ENCODE data around the gene EXOSC5. TPM values are rescaled to one million over a fixed set of nuclear protein-coding genes. Genes with fewer than 3 reads are reported as not detected.
A peak's percentile ranks its signal among the peaks of the same experiment; 100 is the strongest.

The EXOSC5 gene
- total and polyA plus RNA-seq, 9 of the 15 experiments (the other 6 are each of a cell fraction or from before 2014, with no cell fraction given): 10.9 to 75.5 (median 37.8) TPM

DNA sequence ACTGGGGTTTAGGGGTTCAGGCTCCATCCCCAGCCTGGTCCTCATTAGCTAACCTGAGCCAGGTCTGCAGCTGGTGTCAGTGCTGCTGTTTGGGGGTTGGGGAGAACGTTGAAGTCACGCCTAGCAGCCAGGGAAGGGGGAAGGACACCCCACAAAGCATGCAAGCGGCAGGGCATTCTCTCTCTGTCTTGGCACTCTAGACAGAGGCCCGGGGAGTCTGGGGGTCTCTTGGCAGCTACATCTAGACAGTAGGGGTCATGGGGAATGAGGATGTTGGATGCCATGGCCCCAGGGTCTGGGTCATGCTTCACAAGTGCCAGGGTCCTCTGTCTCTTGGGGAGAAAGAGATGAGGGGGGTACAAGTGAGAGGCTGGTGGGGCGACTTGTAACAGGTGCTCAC is 48.4 kb upstream of the EXOSC5 start:
- DNase-seq (ENCODE audit: extremely low read depth in 1 of 4, low spot score in 3 of 4): peak in 1 of 4 experiments; percentile 1
- CTCF ChIA-PET (ENCODE audit: low intra/inter-chr PET ratio): no interaction called here
- H3K4me3 ChIP-seq: no peak overlapping the region
- ATAC-seq: no peak
- H3K79me2 ChIP-seq (ENCODE audit: control insufficient read depth, insufficient read depth, low read length): no peaks in the 10 kb centered on the region
- no peak overlapping the region for H2AFZ ChIP-seq (ENCODE audit: low read depth, low read length)
- intact Hi-C loops (cut with micrococcal nuclease) (loop anchor here (10.0 kb wide), 1 partner anchor 241 kb away; no protein-coding TSS in a partner anchor), in situ Hi-C loops (cut with MboI) (loop anchor here (5.0 kb wide), 1 partner anchor 127 kb away; no protein-coding TSS in a partner anchor)
- peaks cover 4% of the 10 kb centered on the region for H3K9me3 ChIP-seq (replicated peaks; ENCODE audit: control insufficient read depth, insufficient read depth, low read depth, low read length)
- H3K36me3 ChIP-seq (ENCODE audit: control insufficient read depth, insufficient read depth, low read length): no peaks in the 10 kb centered on the region
- BruUV-seq (replicated peaks): no TSS peak
- no peaks in the 10 kb centered on the region for H4K20me1 ChIP-seq (replicated peaks; ENCODE audit: control insufficient read depth, insufficient read depth, low read length)
- H3K27ac ChIP-seq (ENCODE audit: extremely low read depth, low read depth, low read length): no peak overlapping the region
- peaks cover under 1 to 15% of the 10 kb centered on the region in 2 experiments; a peak in 4 of 5 replicates for H3K4me1 ChIP-seq (replicated peaks in 1 of 2; ENCODE audit: control insufficient read depth in 2 of 2, insufficient read depth in 2 of 2, low read length in 2 of 2)
- no peak overlapping the region for H3K4me2 ChIP-seq (ENCODE audit: insufficient read depth, low read length)
- POLR2A ChIA-PET: interaction anchor here (1.0 kb wide), 1 partner anchor 13 kb away, joined by 3 read pairs; no protein-coding TSS in a partner anchor
- WGBS (ENCODE audit: insufficient coverage, low coverage, missing lambda C conversion rate): 15% methylated on average over 5 of the region's 5 CpGs
- no peaks in the 10 kb centered on the region for H3K9me1 ChIP-seq (ENCODE audit: control insufficient read depth, insufficient read depth, low read length)
- FAIRE-seq: no peak
- H3K9ac ChIP-seq (ENCODE audit: insufficient read depth in 1 of 2, low read depth in 2 of 2, low read length in 2 of 2): no peak overlapping the region
- H3K27me3 ChIP-seq (ENCODE audit: control insufficient read depth in 2 of 2, insufficient read depth in 2 of 2, low read length in 2 of 2): peaks cover 4 to 15% of the 10 kb centered on the region in 2 experiments; a peak in 4 of 5 replicates
- TF ChIP-seq, protein P1, sequence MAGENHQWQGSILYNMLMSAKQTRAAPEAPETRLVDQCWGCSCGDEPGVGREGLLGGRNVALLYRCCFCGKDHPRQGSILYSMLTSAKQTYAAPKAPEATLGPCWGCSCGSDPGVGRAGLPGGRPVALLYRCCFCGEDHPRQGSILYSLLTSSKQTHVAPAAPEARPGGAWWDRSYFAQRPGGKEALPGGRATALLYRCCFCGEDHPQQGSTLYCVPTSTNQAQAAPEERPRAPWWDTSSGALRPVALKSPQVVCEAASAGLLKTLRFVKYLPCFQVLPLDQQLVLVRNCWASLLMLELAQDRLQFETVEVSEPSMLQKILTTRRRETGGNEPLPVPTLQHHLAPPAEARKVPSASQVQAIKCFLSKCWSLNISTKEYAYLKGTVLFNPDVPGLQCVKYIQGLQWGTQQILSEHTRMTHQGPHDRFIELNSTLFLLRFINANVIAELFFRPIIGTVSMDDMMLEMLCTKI (IDR thresholded peaks at IDR 0.05; ENCODE audit: partially characterized antibody): no peak
- TF ChIP-seq ZKSCAN8 (CRISPR knock-in tag; IDR thresholded peaks at IDR 0.05) (no peak), NFIX (CRISPR knock-in tag; IDR thresholded peaks at IDR 0.05; ENCODE audit: low read depth) (no peak), RUNX1 (IDR thresholded peaks at IDR 0.05; ENCODE audit: low read depth) (no peak)
- TF ChIP-seq, protein P2, sequence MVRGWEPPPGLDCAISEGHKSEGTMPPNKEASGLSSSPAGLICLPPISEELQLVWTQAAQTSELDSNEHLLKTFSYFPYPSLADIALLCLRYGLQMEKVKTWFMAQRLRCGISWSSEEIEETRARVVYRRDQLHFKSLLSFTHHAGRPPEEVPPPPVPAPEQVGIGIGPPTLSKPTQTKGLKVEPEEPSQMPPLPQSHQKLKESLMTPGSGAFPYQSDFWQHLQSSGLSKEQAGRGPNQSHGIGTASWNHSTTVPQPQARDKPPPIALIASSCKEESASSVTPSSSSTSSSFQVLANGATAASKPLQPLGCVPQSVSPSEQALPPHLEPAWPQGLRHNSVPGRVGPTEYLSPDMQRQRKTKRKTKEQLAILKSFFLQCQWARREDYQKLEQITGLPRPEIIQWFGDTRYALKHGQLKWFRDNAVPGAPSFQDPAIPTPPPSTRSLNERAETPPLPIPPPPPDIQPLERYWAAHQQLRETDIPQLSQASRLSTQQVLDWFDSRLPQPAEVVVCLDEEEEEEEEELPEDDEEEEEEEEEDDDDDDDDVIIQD (CRISPR knock-in tag; IDR thresholded peaks at IDR 0.05): no peak
- TF ChIP-seq, protein P3, sequence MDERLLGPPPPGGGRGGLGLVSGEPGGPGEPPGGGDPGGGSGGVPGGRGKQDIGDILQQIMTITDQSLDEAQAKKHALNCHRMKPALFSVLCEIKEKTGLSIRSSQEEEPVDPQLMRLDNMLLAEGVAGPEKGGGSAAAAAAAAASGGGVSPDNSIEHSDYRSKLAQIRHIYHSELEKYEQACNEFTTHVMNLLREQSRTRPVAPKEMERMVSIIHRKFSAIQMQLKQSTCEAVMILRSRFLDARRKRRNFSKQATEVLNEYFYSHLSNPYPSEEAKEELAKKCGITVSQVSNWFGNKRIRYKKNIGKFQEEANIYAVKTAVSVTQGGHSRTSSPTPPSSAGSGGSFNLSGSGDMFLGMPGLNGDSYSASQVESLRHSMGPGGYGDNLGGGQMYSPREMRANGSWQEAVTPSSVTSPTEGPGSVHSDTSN (CRISPR knock-in tag; IDR thresholded peaks at IDR 0.05; ENCODE audit: low read depth): no peak
- TF ChIP-seq, protein P3 (tag; conservative IDR thresholded peaks at IDR 0.05; ENCODE audit: low read depth): no peak
- TF ChIP-seq, protein P4, sequence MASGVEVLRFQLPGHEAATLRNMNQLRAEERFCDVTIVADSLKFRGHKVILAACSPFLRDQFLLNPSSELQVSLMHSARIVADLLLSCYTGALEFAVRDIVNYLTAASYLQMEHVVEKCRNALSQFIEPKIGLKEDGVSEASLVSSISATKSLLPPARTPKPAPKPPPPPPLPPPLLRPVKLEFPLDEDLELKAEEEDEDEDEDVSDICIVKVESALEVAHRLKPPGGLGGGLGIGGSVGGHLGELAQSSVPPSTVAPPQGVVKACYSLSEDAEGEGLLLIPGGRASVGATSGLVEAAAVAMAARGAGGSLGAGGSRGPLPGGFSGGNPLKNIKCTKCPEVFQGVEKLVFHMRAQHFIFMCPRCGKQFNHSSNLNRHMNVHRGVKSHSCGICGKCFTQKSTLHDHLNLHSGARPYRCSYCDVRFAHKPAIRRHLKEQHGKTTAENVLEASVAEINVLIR (CRISPR knock-in tag; IDR thresholded peaks at IDR 0.05): no peak
